SU-DHL-6 (cell line): ENCODE results near the gene TLX3.

Experiments used
- H2AFZ ChIP-seq: fragments of 200-600 bp; sonication (generic); 2 replicates; pipeline ENCODE4 v1.6.1; 2014; ENCODE audit warnings: low read depth, mild to moderate bottlenecking, moderate library complexity, mixed read lengths, antibody characterized with exemption, low read length; ENCODE audit not compliant: severe bottlenecking
- H3F3A ChIP-seq: fragments of 200-600 bp; shearing (Covaris generic); 2 replicates; pipeline ENCODE4 v1.6.0; 2016; ENCODE audit warnings: antibody characterized with exemption, mild to moderate bottlenecking; ENCODE audit not compliant: insufficient read depth
- H3K27ac ChIP-seq: fragments of 200-600 bp; sonication (generic); 2 replicates; pipeline ENCODE4 v1.5.1; 2016; ENCODE audit warnings: low read depth, mild to moderate bottlenecking, low read length, moderate library complexity, mixed read lengths
- H3K27me3 ChIP-seq: fragments of 200-600 bp; sonication (generic), shearing (Covaris generic); 2 replicates; pipeline ENCODE4 v1.6.0; 2014; ENCODE audit warnings: mild to moderate bottlenecking, low read length
- H3K36me3 ChIP-seq: fragments of 200-600 bp; sonication (generic); 2 replicates; pipeline ENCODE4 v1.6.1; 2014; ENCODE audit warnings: mild to moderate bottlenecking, low read length, mixed read lengths
- H3K4me2 ChIP-seq: fragments of 300-600, 200-600 bp; shearing (Covaris generic), sonication (generic); 2 replicates; pipeline ENCODE4 v1.6.0; 2014; ENCODE audit warnings: low read length, low read depth, mild to moderate bottlenecking; ENCODE audit not compliant: poor library complexity, severe bottlenecking
- H3K4me3 ChIP-seq: fragments of 200-600 bp; sonication (generic); 2 replicates; pipeline ENCODE4 v1.5.1; 2014; ENCODE audit warnings: antibody characterized with exemption, low read length, mild to moderate bottlenecking, mixed read lengths; ENCODE audit not compliant: insufficient read depth, poor library complexity, severe bottlenecking
- H3K79me2 ChIP-seq: fragments of 200-600 bp; sonication (generic); 2 replicates; pipeline ENCODE4 v1.6.1; 2014; ENCODE audit warnings: mild to moderate bottlenecking, low read length, moderate library complexity; ENCODE audit not compliant: insufficient read depth
- H3K9ac ChIP-seq: fragments of 200-600 bp; sonication (generic); 2 replicates; pipeline ENCODE4 v1.7.0; 2014; ENCODE audit warnings: mild to moderate bottlenecking, low read length
- H3K9me2 ChIP-seq: fragments of 200-600 bp; sonication (generic); replicated peaks from 2 replicates; pipeline ENCODE4 v1.6.1; 2014; ENCODE audit warnings: low read length; ENCODE audit not compliant: insufficient read depth
- H3K9me3 ChIP-seq: fragments of 200-600 bp; sonication (generic); 2 replicates; pipeline ENCODE4 v1.6.1; 2014; ENCODE audit warnings: low read length, mixed read lengths; ENCODE audit not compliant: insufficient read depth
- H4K20me1 ChIP-seq: fragments of 200-600 bp; sonication (generic); 2 replicates; pipeline ENCODE4 v1.6.1; 2014; ENCODE audit warnings: low read depth, mild to moderate bottlenecking, antibody characterized with exemption, low read length, moderate library complexity, mixed read lengths
- CTCF ChIP-seq: fragments of 200-600 bp; sonication (generic); IDR thresholded peaks from one replicate; pipeline ENCODE4 v1.5.1; 2017; ENCODE audit warnings: antibody characterized with exemption, mild to moderate bottlenecking, low read length, moderate library complexity; ENCODE audit not compliant: insufficient read depth, poor library complexity, severe bottlenecking
- EZH2phosphoT487 ChIP-seq: fragments of 200-600 bp; sonication (generic), shearing (Covaris generic); conservative IDR thresholded peaks from 2 replicates; pipeline ENCODE4 v1.6.1; 2018; ENCODE audit warnings: mild to moderate bottlenecking, antibody characterized with exemption, low read length, moderate library complexity, mixed read lengths

The TLX3 gene

GRCh38 chr5:171312129-171312974 lies 3.3 kb downstream of the TLX3 start:
- no peak overlapping the region for H2AFZ ChIP-seq
- no peaks in the 10 kb centered on the region for H3K27me3 ChIP-seq
- H3K36me3 ChIP-seq: no peaks in the 10 kb centered on the region
- H3K27ac ChIP-seq: no peak overlapping the region
- no peak overlapping the region for H3K9ac ChIP-seq
- TF ChIP-seq EZH2phosphoT487: no peak
- TF ChIP-seq CTCF: no peak
- no peaks in the 10 kb centered on the region for H3K9me2 ChIP-seq
- H3K4me3 ChIP-seq: no peak overlapping the region
- no peaks in the 10 kb centered on the region for H4K20me1 ChIP-seq
- H3K4me2 ChIP-seq: no peak overlapping the region
- no peaks in the 10 kb centered on the region for H3F3A ChIP-seq
- H3K79me2 ChIP-seq: no peaks in the 10 kb centered on the region
- no peaks in the 10 kb centered on the region for H3K9me3 ChIP-seq

DNA sequence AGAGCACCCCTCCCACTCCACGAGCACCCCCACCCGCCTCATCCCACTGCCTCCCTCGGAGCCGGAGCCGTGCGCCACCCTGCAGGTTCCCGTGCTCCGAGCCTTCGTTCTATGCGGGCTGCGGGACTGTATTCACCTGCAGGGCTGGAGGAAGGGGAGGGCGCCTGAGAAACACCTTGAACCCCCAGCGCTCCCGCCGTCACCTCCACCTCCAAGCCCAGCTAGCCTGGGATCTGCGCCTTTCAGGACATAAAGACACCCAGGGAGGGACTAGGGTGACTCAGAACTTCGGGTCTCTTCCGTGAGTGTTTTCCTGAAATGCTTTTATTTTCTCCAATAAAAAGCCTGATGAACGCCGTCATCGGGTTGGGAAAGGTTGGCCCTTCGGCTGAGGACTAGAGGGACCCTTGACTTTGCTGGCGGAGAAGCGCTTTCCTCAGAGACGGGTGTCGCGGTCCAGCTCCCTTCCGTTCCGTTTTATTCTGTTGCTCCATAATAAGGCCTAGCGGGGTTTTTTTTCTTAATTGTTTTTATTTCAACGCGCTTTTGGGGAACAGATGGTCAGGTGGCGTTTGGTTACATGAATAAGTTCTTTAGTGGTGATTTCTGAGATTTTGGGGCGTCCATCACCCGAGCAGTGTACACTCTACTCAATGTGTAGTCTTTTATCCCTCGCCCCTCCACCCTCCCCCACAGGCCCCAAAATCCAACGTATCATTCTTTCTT lies 4.6 kb downstream of the TLX3 start:
- Histone ChIP-seq H3K36me3 (no peaks in the 10 kb centered on the region), H3K79me2 (no peaks in the 10 kb centered on the region), H3K27me3 (no peaks in the 10 kb centered on the region)

GRCh38 chr5:171314728-171315385 lies 5.8 kb downstream of the TLX3 start:
- no peak for TF ChIP-seq EZH2phosphoT487
- no peak for TF ChIP-seq CTCF
- H4K20me1 ChIP-seq: no peaks in the 10 kb centered on the region
- no peaks in the 10 kb centered on the region for H3K36me3 ChIP-seq
- H3K9me3 ChIP-seq: no peaks in the 10 kb centered on the region
- H3K9me2 ChIP-seq: no peaks in the 10 kb centered on the region
- no peak overlapping the region for H3K4me3 ChIP-seq
- H3K4me2 ChIP-seq: no peak overlapping the region
- H3K27ac ChIP-seq: no peak overlapping the region
- no peaks in the 10 kb centered on the region for H3F3A ChIP-seq
- no peaks in the 10 kb centered on the region for H3K27me3 ChIP-seq
- H3K9ac ChIP-seq: no peak overlapping the region
- no peaks in the 10 kb centered on the region for H3K79me2 ChIP-seq
- H2AFZ ChIP-seq: no peak overlapping the region

More for the DNA sequence above, 4.6 kb downstream of the TLX3 start:
- Histone ChIP-seq H3K4me2 (no peak overlapping the region), H4K20me1 (no peaks in the 10 kb centered on the region), H3K27ac (no peak overlapping the region), H2AFZ (no peak overlapping the region), H3K9me2 (no peaks in the 10 kb centered on the region), H3F3A (no peaks in the 10 kb centered on the region), H3K9ac (no peak overlapping the region), H3K4me3 (no peak overlapping the region), H3K9me3 (no peaks in the 10 kb centered on the region)
- TF ChIP-seq EZH2phosphoT487 (no peak), CTCF (no peak)
